Measurements from ENCODE around the gene SASH1.

DNA sequence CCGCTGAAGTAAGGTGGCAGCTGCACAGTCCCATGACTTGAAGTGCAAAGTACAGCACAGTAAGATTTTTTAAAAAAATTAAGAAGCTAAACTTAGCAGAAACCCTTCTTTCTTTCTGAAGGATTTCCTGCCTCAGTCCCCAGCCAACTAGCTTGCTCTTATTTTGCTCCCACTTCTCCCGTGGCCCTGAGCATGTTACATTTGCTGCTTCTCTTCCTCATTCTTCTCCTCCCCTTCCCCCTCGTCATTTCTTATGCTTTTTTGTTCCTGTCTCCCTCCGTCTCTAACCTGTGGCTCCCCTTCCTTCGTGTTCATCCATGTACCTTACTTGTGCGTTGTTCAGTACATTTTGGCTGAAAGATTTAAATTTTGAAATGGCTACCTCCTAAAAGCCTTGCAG lies 123.0 kb downstream of the SASH1 start:
- TF ChIP-seq, protein P1, sequence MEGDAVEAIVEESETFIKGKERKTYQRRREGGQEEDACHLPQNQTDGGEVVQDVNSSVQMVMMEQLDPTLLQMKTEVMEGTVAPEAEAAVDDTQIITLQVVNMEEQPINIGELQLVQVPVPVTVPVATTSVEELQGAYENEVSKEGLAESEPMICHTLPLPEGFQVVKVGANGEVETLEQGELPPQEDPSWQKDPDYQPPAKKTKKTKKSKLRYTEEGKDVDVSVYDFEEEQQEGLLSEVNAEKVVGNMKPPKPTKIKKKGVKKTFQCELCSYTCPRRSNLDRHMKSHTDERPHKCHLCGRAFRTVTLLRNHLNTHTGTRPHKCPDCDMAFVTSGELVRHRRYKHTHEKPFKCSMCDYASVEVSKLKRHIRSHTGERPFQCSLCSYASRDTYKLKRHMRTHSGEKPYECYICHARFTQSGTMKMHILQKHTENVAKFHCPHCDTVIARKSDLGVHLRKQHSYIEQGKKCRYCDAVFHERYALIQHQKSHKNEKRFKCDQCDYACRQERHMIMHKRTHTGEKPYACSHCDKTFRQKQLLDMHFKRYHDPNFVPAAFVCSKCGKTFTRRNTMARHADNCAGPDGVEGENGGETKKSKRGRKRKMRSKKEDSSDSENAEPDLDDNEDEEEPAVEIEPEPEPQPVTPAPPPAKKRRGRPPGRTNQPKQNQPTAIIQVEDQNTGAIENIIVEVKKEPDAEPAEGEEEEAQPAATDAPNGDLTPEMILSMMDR (IDR thresholded peaks at IDR 0.05; ENCODE audit: low read length), result no peak
- TF ChIP-seq EZH2phosphoT487 (IDR thresholded peaks at IDR 0.05; ENCODE audit: low read length) (no peak), EZH2 (optimal IDR thresholded peaks at IDR 0.05; ENCODE audit: low read depth, low read length) (no peak)
